ENCODE results near the gene EFCAB11. TPM values are rescaled to one million over a fixed set of nuclear protein-coding genes. Genes with fewer than 3 reads are reported as not detected.
A peak's percentile ranks its signal among the peaks of the same experiment; 100 is the strongest.

Gene EFCAB11
- total and polyA plus RNA-seq, 9 of the 15 experiments (the other 6 are each of a cell fraction or from before 2014, with no cell fraction given) = 13.4 to 37.9 (median 17.4) TPM

DNA sequence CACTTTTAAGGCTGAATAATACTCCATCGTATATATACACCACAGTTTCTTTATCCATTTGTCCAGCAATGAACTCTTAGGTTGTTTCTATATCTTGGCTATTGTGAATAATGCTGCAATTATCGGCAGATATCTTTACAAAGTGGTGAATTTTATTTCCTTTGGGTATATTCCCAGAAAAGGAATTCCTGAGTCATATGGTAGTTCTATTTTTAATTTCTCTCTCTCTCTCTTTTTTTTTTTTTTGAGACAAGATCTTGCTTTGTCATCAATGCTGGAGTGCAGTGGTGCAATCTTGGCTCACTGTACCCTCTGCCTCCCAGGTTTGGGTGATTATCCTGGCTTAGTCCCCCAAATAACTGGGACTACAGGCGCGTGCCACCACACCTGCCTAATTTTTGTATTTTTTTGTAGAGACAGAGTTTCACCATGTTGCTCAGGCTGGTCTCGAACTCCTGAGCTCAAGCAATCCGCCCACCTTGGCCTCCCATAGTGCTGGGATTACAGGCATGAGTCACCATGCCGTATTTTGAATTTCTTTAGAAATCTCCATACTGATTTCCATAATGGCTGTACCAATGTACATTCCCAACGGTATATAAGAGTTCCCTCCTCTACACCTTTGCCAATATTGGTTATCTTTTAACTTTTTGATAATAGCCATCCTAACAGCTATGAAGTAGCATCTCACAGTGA is 98.4 kb downstream of the EFCAB11 start (continued):
- TF ChIP-seq, protein P1, sequence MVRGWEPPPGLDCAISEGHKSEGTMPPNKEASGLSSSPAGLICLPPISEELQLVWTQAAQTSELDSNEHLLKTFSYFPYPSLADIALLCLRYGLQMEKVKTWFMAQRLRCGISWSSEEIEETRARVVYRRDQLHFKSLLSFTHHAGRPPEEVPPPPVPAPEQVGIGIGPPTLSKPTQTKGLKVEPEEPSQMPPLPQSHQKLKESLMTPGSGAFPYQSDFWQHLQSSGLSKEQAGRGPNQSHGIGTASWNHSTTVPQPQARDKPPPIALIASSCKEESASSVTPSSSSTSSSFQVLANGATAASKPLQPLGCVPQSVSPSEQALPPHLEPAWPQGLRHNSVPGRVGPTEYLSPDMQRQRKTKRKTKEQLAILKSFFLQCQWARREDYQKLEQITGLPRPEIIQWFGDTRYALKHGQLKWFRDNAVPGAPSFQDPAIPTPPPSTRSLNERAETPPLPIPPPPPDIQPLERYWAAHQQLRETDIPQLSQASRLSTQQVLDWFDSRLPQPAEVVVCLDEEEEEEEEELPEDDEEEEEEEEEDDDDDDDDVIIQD (CRISPR knock-in tag; IDR thresholded peaks at IDR 0.05) = no peak
- TF ChIP-seq, protein P2, sequence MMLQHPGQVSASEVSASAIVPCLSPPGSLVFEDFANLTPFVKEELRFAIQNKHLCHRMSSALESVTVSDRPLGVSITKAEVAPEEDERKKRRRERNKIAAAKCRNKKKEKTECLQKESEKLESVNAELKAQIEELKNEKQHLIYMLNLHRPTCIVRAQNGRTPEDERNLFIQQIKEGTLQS (IDR thresholded peaks at IDR 0.05) = peak; percentile 56; the same call in 1 of the 2 replicates
- TF ChIP-seq, protein P2 (CRISPR knock-in tag; conservative IDR thresholded peaks at IDR 0.05) = no peak
- TF ChIP-seq FOXA1 (IDR thresholded peaks at IDR 0.05; ENCODE audit: borderline replicate concordance) (no peak), ZNF354B (CRISPR knock-in tag; IDR thresholded peaks at IDR 0.05) (no peak), RAD51 (IDR thresholded peaks at IDR 0.05; ENCODE audit: borderline replicate concordance, low read depth) (no peak), C11orf30 (IDR thresholded peaks at IDR 0.05; ENCODE audit: low read depth) (peak; percentile 55; the same call in 1 of the 2 replicates), ZNF239 (CRISPR knock-in tag; IDR thresholded peaks at IDR 0.05) (no peak), MEF2D (tag; conservative IDR thresholded peaks at IDR 0.05; ENCODE audit: low read depth) (peak; percentile 94), KAT7 (CRISPR knock-in tag; IDR thresholded peaks at IDR 0.05; ENCODE audit: borderline replicate concordance) (no peak), NFATC3 (IDR thresholded peaks at IDR 0.05) (no peak), PCBP1 (IDR thresholded peaks at IDR 0.05; ENCODE audit: low read depth, low read length, poor library complexity, severe bottlenecking) (no peak), ZNF75A (CRISPR knock-in tag; IDR thresholded peaks at IDR 0.05) (no peak), CAMTA2 (CRISPR knock-in tag; conservative IDR thresholded peaks at IDR 0.05) (no peak), PRMT5 (CRISPR knock-in tag; IDR thresholded peaks at IDR 0.05) (no peak), BCL6 (CRISPR knock-in tag; IDR thresholded peaks at IDR 0.05) (no peak)
- TF ChIP-seq, protein P3, sequence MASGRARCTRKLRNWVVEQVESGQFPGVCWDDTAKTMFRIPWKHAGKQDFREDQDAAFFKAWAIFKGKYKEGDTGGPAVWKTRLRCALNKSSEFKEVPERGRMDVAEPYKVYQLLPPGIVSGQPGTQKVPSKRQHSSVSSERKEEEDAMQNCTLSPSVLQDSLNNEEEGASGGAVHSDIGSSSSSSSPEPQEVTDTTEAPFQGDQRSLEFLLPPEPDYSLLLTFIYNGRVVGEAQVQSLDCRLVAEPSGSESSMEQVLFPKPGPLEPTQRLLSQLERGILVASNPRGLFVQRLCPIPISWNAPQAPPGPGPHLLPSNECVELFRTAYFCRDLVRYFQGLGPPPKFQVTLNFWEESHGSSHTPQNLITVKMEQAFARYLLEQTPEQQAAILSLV (tag; IDR thresholded peaks at IDR 0.05) = no peak
- TF ChIP-seq, protein P4, sequence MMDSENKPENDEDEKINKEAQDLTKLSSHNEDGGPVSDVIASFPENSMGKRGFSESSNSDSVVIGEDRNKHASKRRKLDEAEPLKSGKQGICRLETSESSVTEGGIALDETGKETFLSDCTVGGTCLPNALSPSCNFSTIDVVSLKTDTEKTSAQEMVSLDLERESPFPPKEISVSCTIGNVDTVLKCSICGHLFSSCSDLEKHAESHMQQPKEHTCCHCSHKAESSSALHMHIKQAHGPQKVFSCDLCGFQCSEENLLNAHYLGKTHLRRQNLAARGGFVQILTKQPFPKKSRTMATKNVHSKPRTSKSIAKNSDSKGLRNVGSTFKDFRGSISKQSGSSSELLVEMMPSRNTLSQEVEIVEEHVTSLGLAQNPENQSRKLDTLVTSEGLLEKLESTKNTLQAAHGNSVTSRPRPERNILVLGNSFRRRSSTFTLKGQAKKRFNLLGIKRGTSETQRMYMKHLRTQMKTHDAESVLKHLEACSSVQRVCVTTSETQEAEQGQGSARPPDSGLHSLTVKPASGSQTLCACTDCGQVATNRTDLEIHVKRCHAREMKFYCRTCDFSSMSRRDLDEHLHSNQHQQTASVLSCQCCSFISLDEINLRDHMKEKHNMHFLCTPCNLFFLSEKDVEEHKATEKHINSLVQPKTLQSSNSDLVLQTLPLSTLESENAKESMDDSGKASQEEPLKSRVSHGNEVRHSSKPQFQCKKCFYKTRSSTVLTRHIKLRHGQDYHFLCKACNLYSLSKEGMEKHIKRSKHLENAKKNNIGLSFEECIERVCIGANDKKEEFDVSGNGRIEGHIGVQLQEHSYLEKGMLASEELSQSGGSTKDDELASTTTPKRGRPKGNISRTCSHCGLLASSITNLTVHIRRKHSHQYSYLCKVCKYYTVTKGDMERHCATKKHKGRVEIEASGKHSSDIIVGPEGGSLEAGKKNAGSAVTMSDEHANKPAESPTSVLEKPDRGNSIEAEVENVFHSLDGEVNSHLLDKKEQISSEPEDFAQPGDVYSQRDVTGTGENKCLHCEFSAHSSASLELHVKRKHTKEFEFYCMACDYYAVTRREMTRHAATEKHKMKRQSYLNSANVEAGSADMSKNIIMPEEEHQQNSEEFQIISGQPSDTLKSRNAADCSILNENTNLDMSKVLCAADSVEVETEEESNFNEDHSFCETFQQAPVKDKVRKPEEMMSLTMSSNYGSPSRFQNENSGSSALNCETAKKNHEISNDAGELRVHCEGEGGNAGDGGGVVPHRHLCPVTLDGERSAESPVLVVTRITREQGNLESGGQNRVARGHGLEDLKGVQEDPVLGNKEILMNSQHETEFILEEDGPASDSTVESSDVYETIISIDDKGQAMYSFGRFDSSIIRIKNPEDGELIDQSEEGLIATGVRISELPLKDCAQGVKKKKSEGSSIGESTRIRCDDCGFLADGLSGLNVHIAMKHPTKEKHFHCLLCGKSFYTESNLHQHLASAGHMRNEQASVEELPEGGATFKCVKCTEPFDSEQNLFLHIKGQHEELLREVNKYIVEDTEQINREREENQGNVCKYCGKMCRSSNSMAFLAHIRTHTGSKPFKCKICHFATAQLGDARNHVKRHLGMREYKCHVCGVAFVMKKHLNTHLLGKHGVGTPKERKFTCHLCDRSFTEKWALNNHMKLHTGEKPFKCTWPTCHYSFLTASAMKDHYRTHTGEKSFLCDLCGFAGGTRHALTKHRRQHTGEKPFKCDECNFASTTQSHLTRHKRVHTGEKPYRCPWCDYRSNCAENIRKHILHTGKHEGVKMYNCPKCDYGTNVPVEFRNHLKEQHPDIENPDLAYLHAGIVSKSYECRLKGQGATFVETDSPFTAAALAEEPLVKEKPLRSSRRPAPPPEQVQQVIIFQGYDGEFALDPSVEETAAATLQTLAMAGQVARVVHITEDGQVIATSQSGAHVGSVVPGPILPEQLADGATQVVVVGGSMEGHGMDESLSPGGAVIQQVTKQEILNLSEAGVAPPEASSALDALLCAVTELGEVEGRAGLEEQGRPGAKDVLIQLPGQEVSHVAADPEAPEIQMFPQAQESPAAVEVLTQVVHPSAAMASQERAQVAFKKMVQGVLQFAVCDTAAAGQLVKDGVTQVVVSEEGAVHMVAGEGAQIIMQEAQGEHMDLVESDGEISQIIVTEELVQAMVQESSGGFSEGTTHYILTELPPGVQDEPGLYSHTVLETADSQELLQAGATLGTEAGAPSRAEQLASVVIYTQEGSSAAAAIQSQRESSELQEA (IDR thresholded peaks at IDR 0.05; ENCODE audit: low read depth) = no peak
